LNCaP clone FGC (cell line): ENCODE results near the gene TMEM53.

Source experiments
- DNase-seq: peaks from one replicate; pipeline ENCODE4 v3.0.0-alpha.2; 2011; ENCODE audit warnings: low read depth
- H3K4me3 ChIP-seq: 2 replicates; pipeline ENCODE4 v1.5.1; 2011; ENCODE audit warnings: mild to moderate bottlenecking, low read depth, low read length, control low read depth
- TF ChIP-seq, protein P1 (sequence below): IDR thresholded peaks from 2 replicates; pipeline ENCODE4 v1.5.1; 2012; ENCODE audit warnings: mild to moderate bottlenecking; ENCODE audit not compliant: control insufficient read depth, insufficient read depth; ENCODE audit errors: extremely low read depth

Gene TMEM53

DNA sequence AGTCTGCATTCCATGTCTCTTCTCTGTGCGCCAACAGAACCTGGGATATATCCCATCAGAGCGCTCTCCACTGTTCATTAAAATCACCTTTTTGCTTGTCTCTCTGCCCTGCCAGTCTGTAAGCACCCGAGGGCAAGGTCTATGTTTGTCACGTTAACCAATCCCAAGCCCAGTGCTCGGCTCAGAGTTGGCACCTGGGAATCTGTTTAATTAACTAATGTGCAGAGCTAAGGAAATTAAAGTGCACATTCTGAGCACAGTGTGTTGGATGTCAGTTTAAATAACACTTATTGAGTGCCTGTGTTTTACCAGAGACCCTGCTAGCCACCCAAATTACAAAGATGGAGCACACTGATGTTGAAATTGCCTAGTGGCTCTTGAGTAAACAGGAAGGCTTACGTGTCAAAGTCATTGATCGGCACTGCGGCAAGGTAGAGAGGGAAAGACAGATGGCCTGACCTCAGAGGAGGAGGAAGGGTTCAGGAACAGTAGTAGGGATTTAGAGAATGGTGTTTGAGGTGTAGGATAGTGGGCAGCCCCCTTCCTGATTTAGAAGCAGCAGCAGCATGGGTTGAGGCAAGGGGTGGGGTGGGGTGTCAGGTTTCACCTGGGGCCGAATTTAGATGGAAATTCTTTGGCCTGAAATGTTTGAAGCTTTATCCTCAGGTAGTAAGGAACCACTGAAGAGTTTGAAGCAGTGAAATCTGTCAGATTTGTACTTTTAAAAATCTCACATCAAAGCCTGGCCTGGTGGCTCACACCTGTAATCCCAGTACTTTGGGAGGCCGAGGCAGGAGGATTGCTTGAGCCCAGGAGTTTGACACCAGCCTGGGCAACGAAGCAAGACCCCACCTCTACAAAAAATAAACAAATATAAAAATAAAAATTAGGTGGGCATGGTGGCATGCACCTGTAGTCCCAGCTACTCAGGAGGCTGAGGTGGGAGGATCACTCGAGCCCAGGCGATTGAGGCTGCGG is 7.9 kb upstream of the TMEM53 start:
- H3K4me3 ChIP-seq = no peak overlapping the region
- DNase-seq = no peak
- TF ChIP-seq, protein P1, sequence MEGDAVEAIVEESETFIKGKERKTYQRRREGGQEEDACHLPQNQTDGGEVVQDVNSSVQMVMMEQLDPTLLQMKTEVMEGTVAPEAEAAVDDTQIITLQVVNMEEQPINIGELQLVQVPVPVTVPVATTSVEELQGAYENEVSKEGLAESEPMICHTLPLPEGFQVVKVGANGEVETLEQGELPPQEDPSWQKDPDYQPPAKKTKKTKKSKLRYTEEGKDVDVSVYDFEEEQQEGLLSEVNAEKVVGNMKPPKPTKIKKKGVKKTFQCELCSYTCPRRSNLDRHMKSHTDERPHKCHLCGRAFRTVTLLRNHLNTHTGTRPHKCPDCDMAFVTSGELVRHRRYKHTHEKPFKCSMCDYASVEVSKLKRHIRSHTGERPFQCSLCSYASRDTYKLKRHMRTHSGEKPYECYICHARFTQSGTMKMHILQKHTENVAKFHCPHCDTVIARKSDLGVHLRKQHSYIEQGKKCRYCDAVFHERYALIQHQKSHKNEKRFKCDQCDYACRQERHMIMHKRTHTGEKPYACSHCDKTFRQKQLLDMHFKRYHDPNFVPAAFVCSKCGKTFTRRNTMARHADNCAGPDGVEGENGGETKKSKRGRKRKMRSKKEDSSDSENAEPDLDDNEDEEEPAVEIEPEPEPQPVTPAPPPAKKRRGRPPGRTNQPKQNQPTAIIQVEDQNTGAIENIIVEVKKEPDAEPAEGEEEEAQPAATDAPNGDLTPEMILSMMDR = no peak

DNA sequence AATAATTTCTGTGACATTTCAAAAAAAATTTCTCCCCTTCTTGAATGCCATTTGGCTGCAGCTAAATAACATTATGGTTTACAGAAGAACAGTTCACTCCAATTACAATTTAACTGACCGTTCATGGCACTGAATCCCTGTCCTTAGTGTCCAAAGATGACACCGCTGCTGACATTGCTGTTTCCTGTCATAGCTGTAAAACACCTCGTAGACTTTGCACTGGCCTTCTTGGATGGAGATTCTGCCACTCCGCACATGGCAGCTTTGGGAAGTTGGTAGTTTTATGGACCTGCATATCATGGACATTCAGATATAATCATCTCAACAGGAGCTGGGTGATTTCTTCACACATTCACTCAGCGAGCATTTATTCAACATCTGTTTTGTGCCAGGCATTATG is 5.2 kb upstream of the TMEM53 start:
- no peak overlapping the region for H3K4me3 ChIP-seq
- TF ChIP-seq, protein P1 = no peak
- DNase-seq = no peak

DNA sequence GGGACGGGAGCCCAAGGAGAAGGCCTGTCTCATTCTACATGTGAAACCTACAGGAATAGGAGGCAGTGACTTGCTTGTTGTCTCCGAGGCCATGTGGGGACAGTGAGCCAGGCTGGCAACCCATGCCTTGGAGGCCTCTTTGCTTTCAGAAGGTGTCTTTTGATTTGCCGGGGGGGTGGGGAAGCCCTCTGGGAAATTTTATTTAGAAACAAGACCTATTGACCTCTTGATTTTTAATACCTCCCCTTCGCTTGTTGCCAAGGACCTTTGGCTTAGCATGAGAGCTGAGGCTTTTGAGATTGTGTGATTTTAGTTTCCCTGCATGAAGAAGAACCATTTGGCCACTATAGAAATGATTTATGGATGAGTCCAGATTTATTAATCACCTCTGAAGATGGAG is 4.3 kb upstream of the TMEM53 start:
- TF ChIP-seq, protein P1 = no peak
- H3K4me3 ChIP-seq = no peak overlapping the region
- DNase-seq = no peak

DNA sequence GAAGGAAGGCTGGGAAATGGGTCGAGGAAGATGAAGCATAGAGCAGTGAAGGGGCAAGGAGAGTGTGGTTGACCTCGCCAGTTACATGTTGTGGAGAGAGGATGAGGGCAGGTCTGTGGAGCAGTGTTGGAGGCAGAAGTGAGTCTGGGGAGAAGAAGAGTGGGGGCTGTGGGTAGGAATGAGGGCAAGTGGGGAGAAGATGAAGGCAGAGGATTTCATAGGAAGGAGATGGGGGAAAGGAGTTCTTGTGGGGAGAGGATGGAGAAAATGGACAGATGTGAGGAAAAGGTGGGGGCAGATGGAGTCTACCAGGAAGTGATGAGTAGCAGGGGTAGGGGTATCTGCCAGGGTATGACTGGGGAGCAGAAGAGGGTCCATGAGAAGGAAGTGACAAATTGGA is 3.8 kb upstream of the TMEM53 start:
- H3K4me3 ChIP-seq = no peak overlapping the region
- DNase-seq = no peak
- TF ChIP-seq, protein P1 = no peak

DNA sequence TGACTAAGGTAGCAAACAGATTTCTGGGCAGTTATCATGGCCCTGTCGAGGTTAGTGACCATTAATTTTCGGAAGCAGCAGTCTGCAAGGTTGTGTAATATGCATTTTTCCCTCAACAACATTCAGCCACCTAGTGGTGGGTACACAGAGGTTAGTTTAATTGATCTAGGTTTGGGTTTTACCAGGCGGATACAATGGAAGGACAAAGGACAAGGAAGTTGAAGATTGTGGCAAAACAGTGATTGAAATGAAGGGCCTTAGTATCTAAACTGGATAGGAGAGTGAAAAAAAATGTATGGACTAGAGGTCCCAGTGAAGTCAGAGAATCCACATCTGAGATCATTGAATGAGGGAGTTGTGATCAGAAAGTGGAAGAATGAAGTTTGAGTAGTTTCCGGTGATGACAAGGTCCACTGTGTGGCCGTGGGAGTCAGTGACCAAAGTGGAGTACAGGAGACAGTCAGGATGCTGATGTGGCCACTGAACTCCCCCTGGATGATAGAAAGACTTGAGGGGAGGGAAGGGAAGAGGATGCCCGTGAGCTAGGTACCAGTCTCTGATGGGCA is 3.0 kb upstream of the TMEM53 start:
- H3K4me3 ChIP-seq = no peak overlapping the region
- TF ChIP-seq, protein P1 = peak; percentile 47
- no peak for DNase-seq

DNA sequence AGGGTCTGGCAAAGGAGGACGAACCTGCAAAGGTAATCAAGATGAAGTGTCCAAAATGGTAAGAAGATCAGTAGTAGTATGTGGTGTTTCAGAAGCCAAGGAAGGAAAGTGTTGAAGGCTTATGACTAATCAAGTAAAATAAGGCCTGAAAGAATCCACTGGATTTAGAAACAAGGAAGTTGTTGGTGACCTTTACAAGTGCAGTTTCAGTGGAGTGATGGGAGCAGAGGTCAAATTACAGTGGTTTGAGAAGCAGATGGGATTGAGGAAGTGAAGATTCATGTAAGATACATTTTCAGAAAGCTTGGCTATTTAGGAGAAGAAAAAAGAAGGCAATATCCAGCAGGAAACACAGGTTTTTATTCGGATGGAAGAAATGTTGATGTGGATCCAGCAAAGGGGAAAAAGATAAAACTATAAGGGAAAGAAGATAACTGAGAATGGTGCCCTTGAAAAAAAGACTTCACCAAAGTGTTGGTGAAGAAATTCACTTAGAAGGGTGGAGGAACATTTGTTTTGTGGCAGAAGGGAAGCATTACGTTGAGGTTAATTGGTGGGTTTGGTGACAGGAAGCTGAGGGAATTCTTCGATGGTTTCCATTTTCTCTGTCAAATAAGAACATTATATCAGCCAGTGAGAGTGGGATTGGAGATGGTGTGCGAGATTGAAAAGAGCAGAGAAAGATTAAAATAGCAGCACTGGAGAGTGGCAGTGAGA is 2.4 kb upstream of the TMEM53 start:
- H3K4me3 ChIP-seq = no peak overlapping the region
- TF ChIP-seq, protein P1 = no peak
- DNase-seq = no peak
